WTC11 (cell line): ENCODE data around the gene TMEM131L. TPM values are rescaled to one million over a fixed set of nuclear protein-coding genes. Genes with fewer than 3 reads are reported as not detected.

Source experiments
- ATAC-seq: fragments of 200-7000 bp; cut with Tn5 transposase; 2 replicates; pipeline ENCODE4 v1.10.0; 2021; ENCODE audit warnings: mild to moderate bottlenecking, moderate library complexity
- CTCF ChIA-PET: fragments of 300-600 bp; sonication (Branson Sonifier 250); formaldehyde crosslinking; loops from one replicate; lab custom pipeline; 2021; ENCODE audit warnings: antibody characterized with exemption; lab: Charles Lee
- POLR2A ChIA-PET: fragments of 350-600 bp; sonication (Branson Sonifier 250); formaldehyde crosslinking; loops from one replicate; lab custom pipeline; 2021; ENCODE audit warnings: antibody characterized with exemption; lab: Charles Lee
- DNase-seq: peaks from one replicate; pipeline ENCODE4 v3.0.0; 2021; ENCODE audit warnings: low spot score
- H3K27ac Mint-ChIP-seq: 2 replicates; pipeline ENCODE4 v1.8.0; 2021; ENCODE audit warnings: mixed read lengths
- H3K27me3 Mint-ChIP-seq: 2 replicates; pipeline ENCODE4 v1.8.0; 2021; ENCODE audit warnings: low read depth, mild to moderate bottlenecking, moderate library complexity, mixed read lengths
- H3K36me3 Mint-ChIP-seq: 2 replicates; pipeline ENCODE4 v1.8.0; 2021; ENCODE audit warnings: mixed read lengths
- H3K4me1 Mint-ChIP-seq: 2 replicates; pipeline ENCODE4 v1.8.0; 2022; ENCODE audit warnings: mixed read lengths
- H3K4me3 Mint-ChIP-seq: 2 replicates; pipeline ENCODE4 v1.8.0; 2021; ENCODE audit warnings: mild to moderate bottlenecking, moderate library complexity, mixed read lengths
- H3K9me3 Mint-ChIP-seq: 2 replicates; pipeline ENCODE4 v1.8.0; 2021; ENCODE audit warnings: mixed read lengths
- FOXK1 ChIP-seq: sonication (generic); formaldehyde crosslinking; IDR thresholded peaks from 2 replicates; pipeline ENCODE4 v1.8.0; 2022; ENCODE audit warnings: mild to moderate bottlenecking, moderate library complexity, missing genetic modification reagents
- GTF2I ChIP-seq: fragments of 250-450 bp; sonication (Bioruptor Pico); conservative IDR thresholded peaks from 2 replicates; pipeline ENCODE4 v1.4.0; 2021; ENCODE audit warnings: mild to moderate bottlenecking
- MYBL2 ChIP-seq: sonication (generic); formaldehyde crosslinking; IDR thresholded peaks from 2 replicates; pipeline ENCODE4 v1.8.1; 2023; ENCODE audit warnings: mild to moderate bottlenecking, moderate library complexity, missing genetic modification reagents
- NFYB ChIP-seq: sonication (generic); formaldehyde crosslinking; conservative IDR thresholded peaks from 2 replicates; pipeline ENCODE4 v1.8.0; 2022; ENCODE audit warnings: low read depth, missing genetic modification reagents
- OVOL2 ChIP-seq: fragments of 250-450 bp; sonication (Bioruptor Pico); IDR thresholded peaks from 2 replicates; pipeline ENCODE4 v1.9.0; 2021; ENCODE audit warnings: mild to moderate bottlenecking, borderline replicate concordance
- SMAD4 ChIP-seq: sonication (generic); formaldehyde crosslinking; IDR thresholded peaks from 2 replicates; pipeline ENCODE4 v1.8.0; 2022; ENCODE audit warnings: mild to moderate bottlenecking, missing genetic modification reagents
- TP53 ChIP-seq: sonication (generic); formaldehyde crosslinking; IDR thresholded peaks from 2 replicates; pipeline ENCODE4 v1.8.1; 2023; ENCODE audit warnings: mild to moderate bottlenecking, missing genetic modification reagents
- USF1 ChIP-seq: sonication (generic); formaldehyde crosslinking; IDR thresholded peaks from 2 replicates; pipeline ENCODE4 v1.8.0; 2022; ENCODE audit warnings: mild to moderate bottlenecking, missing genetic modification reagents
- ZNF423 ChIP-seq: fragments of 250-450 bp; sonication (Bioruptor Pico); IDR thresholded peaks from 2 replicates; pipeline ENCODE4 v2.1.2; 2022; ENCODE audit warnings: mild to moderate bottlenecking, moderate library complexity
- ZNF425 ChIP-seq: fragments of 250-450 bp; sonication (Bioruptor Pico); conservative IDR thresholded peaks from 2 replicates; pipeline ENCODE4 v1.9.0; 2021; ENCODE audit warnings: mild to moderate bottlenecking
- ZSCAN18 ChIP-seq: fragments of 250-450 bp; sonication (Bioruptor Pico); IDR thresholded peaks from 2 replicates; pipeline ENCODE4 v2.1.2; 2022; ENCODE audit warnings: mild to moderate bottlenecking, moderate library complexity
- total RNA-seq: library from RNA; stranded (reverse); gene quantifications from 3 replicates; pipeline ENCODE4 v1.2.3, GENCODE V29; 2021
- TF ChIP-seq, protein P1 (sequence below): sonication (generic); formaldehyde crosslinking; conservative IDR thresholded peaks from 2 replicates; pipeline ENCODE4 v1.8.1; 2023; ENCODE audit warnings: mild to moderate bottlenecking, low read depth, missing genetic modification reagents, moderate library complexity
- TF ChIP-seq, protein P2 (sequence below): sonication (generic); formaldehyde crosslinking; IDR thresholded peaks from 2 replicates; pipeline ENCODE4 v1.8.1; 2023; ENCODE audit warnings: mild to moderate bottlenecking, missing genetic modification reagents, moderate library complexity
- TF ChIP-seq, protein P3 (sequence below): fragments of 250-450 bp; sonication (Bioruptor Pico); IDR thresholded peaks from 2 replicates; pipeline ENCODE4 v1.8.0; 2021; ENCODE audit warnings: mild to moderate bottlenecking
- TF ChIP-seq, protein P4 (sequence below): sonication (generic); formaldehyde crosslinking; IDR thresholded peaks from 2 replicates; pipeline ENCODE4 v1.8.0; 2022; ENCODE audit warnings: mild to moderate bottlenecking, missing genetic modification reagents
- TF ChIP-seq, protein P5 (sequence below): sonication (generic); formaldehyde crosslinking; IDR thresholded peaks from 2 replicates; pipeline ENCODE4 v1.8.1; 2023; ENCODE audit warnings: mild to moderate bottlenecking, missing genetic modification reagents
- TF ChIP-seq, protein P6 (sequence below): sonication (generic); formaldehyde crosslinking; IDR thresholded peaks from 2 replicates; pipeline ENCODE4 v1.8.1; 2023; ENCODE audit warnings: mild to moderate bottlenecking, missing genetic modification reagents

The TMEM131L gene
- total RNA-seq, 1 experiment from 2014 or later, result 26.7 TPM

- H3K27me3 Mint-ChIP-seq, result no peaks in the 10 kb centered on the region
- ATAC-seq (no peak), DNase-seq (no peak)
- H3K27ac Mint-ChIP-seq, result peak overlapping the region; percentile 26; the same call in 1 of the 2 replicates
- TF ChIP-seq, protein P1, sequence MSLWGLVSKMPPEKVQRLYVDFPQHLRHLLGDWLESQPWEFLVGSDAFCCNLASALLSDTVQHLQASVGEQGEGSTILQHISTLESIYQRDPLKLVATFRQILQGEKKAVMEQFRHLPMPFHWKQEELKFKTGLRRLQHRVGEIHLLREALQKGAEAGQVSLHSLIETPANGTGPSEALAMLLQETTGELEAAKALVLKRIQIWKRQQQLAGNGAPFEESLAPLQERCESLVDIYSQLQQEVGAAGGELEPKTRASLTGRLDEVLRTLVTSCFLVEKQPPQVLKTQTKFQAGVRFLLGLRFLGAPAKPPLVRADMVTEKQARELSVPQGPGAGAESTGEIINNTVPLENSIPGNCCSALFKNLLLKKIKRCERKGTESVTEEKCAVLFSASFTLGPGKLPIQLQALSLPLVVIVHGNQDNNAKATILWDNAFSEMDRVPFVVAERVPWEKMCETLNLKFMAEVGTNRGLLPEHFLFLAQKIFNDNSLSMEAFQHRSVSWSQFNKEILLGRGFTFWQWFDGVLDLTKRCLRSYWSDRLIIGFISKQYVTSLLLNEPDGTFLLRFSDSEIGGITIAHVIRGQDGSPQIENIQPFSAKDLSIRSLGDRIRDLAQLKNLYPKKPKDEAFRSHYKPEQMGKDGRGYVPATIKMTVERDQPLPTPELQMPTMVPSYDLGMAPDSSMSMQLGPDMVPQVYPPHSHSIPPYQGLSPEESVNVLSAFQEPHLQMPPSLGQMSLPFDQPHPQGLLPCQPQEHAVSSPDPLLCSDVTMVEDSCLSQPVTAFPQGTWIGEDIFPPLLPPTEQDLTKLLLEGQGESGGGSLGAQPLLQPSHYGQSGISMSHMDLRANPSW (CRISPR knock-in tag), result no peak
- no peak for TF ChIP-seq ZNF423 (CRISPR knock-in tag)
- TF ChIP-seq, protein P2, sequence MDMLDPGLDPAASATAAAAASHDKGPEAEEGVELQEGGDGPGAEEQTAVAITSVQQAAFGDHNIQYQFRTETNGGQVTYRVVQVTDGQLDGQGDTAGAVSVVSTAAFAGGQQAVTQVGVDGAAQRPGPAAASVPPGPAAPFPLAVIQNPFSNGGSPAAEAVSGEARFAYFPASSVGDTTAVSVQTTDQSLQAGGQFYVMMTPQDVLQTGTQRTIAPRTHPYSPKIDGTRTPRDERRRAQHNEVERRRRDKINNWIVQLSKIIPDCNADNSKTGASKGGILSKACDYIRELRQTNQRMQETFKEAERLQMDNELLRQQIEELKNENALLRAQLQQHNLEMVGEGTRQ (CRISPR knock-in tag), result no peak
- TF ChIP-seq, protein P3, sequence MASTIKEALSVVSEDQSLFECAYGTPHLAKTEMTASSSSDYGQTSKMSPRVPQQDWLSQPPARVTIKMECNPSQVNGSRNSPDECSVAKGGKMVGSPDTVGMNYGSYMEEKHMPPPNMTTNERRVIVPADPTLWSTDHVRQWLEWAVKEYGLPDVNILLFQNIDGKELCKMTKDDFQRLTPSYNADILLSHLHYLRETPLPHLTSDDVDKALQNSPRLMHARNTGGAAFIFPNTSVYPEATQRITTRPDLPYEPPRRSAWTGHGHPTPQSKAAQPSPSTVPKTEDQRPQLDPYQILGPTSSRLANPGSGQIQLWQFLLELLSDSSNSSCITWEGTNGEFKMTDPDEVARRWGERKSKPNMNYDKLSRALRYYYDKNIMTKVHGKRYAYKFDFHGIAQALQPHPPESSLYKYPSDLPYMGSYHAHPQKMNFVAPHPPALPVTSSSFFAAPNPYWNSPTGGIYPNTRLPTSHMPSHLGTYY (CRISPR knock-in tag), result no peak
- TF ChIP-seq SMAD4, result no peak
- H3K36me3 Mint-ChIP-seq, result peaks cover 8% of the 10 kb centered on the region
- H3K4me3 Mint-ChIP-seq, result no peak overlapping the region
- ChIA-PET CTCF (interaction anchor here (0.8 to 2.7 kb wide), 8 partner anchors 8 to 505 kb away, joined by 3 to 10 read pairs (median 4); partner anchors contain the start of genes MND1 and TLR2), POLR2A (interaction anchor here (1.0 kb wide), 1 partner anchor 14 kb away, joined by 3 read pairs; no protein-coding TSS in a partner anchor)
- H3K4me1 Mint-ChIP-seq, result peaks cover 23% of the 10 kb centered on the region
- peaks cover 17% of the 10 kb centered on the region for H3K9me3 Mint-ChIP-seq
These were observed 181.8 kb downstream of the TMEM131L start for GRCh38 chr4:153647975-153648374.

DNA sequence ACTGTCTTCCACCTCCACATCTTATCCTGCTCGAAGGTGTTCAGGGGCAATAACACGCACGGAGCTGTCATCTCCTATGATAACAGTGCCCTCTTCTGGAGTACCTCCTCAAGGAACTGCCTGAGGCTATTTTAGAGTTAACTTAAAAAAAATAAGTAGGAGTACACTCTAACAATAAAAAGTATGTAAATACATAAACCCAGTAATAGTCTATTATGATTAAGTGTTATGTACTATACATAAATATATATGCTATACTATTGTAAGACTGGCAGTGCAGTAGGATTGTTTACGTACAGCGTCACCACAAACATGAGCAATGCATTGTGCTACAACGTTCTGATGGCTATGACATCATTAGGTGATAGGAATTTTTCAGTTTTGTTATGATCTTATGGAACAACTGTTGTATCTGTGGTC is 183.4 kb downstream of the TMEM131L start:
- H3K4me1 Mint-ChIP-seq, result peaks cover 23% of the 10 kb centered on the region
- peak; percentile 19 for DNase-seq
- no peaks in the 10 kb centered on the region for H3K27me3 Mint-ChIP-seq
- CTCF ChIA-PET, result interaction anchor here (0.6 to 2.7 kb wide), 8 partner anchors 10 to 507 kb away, joined by 3 to 11 read pairs (median 4); no protein-coding TSS in a partner anchor
- POLR2A ChIA-PET, result no interaction called here
- TF ChIP-seq, protein P4, sequence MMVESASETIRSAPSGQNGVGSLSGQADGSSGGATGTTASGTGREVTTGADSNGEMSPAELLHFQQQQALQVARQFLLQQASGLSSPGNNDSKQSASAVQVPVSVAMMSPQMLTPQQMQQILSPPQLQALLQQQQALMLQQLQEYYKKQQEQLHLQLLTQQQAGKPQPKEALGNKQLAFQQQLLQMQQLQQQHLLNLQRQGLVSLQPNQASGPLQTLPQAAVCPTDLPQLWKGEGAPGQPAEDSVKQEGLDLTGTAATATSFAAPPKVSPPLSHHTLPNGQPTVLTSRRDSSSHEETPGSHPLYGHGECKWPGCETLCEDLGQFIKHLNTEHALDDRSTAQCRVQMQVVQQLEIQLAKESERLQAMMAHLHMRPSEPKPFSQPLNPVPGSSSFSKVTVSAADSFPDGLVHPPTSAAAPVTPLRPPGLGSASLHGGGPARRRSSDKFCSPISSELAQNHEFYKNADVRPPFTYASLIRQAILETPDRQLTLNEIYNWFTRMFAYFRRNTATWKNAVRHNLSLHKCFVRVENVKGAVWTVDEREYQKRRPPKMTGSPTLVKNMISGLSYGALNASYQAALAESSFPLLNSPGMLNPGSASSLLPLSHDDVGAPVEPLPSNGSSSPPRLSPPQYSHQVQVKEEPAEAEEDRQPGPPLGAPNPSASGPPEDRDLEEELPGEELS (CRISPR knock-in tag), result no peak
- TF ChIP-seq ZNF425 (CRISPR knock-in tag) (no peak), OVOL2 (CRISPR knock-in tag) (no peak), MYBL2 (no peak), ZSCAN18 (CRISPR knock-in tag) (no peak), GTF2I (CRISPR knock-in tag) (no peak), USF1 (CRISPR knock-in tag) (no peak), FOXK1 (CRISPR knock-in tag) (no peak), TP53 (CRISPR knock-in tag) (no peak), NFYB (CRISPR knock-in tag) (no peak)
- TF ChIP-seq, protein P5, sequence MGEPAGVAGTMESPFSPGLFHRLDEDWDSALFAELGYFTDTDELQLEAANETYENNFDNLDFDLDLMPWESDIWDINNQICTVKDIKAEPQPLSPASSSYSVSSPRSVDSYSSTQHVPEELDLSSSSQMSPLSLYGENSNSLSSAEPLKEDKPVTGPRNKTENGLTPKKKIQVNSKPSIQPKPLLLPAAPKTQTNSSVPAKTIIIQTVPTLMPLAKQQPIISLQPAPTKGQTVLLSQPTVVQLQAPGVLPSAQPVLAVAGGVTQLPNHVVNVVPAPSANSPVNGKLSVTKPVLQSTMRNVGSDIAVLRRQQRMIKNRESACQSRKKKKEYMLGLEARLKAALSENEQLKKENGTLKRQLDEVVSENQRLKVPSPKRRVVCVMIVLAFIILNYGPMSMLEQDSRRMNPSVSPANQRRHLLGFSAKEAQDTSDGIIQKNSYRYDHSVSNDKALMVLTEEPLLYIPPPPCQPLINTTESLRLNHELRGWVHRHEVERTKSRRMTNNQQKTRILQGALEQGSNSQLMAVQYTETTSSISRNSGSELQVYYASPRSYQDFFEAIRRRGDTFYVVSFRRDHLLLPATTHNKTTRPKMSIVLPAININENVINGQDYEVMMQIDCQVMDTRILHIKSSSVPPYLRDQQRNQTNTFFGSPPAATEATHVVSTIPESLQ (CRISPR knock-in tag), result no peak
- TF ChIP-seq, protein P6, sequence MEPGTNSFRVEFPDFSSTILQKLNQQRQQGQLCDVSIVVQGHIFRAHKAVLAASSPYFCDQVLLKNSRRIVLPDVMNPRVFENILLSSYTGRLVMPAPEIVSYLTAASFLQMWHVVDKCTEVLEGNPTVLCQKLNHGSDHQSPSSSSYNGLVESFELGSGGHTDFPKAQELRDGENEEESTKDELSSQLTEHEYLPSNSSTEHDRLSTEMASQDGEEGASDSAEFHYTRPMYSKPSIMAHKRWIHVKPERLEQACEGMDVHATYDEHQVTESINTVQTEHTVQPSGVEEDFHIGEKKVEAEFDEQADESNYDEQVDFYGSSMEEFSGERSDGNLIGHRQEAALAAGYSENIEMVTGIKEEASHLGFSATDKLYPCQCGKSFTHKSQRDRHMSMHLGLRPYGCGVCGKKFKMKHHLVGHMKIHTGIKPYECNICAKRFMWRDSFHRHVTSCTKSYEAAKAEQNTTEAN (CRISPR knock-in tag), result no peak
- peaks cover 8% of the 10 kb centered on the region for H3K36me3 Mint-ChIP-seq
- ATAC-seq, result no peak
- H3K27ac Mint-ChIP-seq, result no peak overlapping the region
- H3K4me3 Mint-ChIP-seq, result no peak overlapping the region
- peaks cover 16% of the 10 kb centered on the region for H3K9me3 Mint-ChIP-seq
